Measurements from ENCODE around the gene STRBP.

The STRBP gene

GRCh38 chr9:123090956-123091355, 177.4 kb downstream of the STRBP start:
- no peak for DNase-seq

- DNase-seq = no peak
Observed at GRCh38 chr9:123090198-123090896, 178.0 kb downstream of the STRBP start.

- DNase-seq = no peak
Observed at GRCh38 chr9:123089790-123090189, 178.6 kb downstream of the STRBP start.

GRCh38 chr9:123089040-123089439, 179.3 kb downstream of the STRBP start:
- no peak for DNase-seq

GRCh38 chr9:123087359-123087888, 181.0 kb downstream of the STRBP start:
- DNase-seq = no peak

- no peak for DNase-seq
Observed at GRCh38 chr9:123085916-123086315, 182.5 kb downstream of the STRBP start.

- DNase-seq = no peak
Observed at GRCh38 chr9:123084256-123084655, 184.1 kb downstream of the STRBP start.

GRCh38 chr9:123083680-123084079, 184.7 kb downstream of the STRBP start:
- DNase-seq = no peak

- peak; percentile 28 for DNase-seq
Observed at GRCh38 chr9:123081824-123082223, 186.6 kb downstream of the STRBP start.

GRCh38 chr9:123080444-123080843, 187.9 kb downstream of the STRBP start:
- no peak for DNase-seq

- DNase-seq = no peak
Observed at GRCh38 chr9:123074628-123075027, 193.8 kb downstream of the STRBP start.

GRCh38 chr9:123073991-123074422, 194.4 kb downstream of the STRBP start:
- no peak for DNase-seq

GRCh38 chr9:123073441-123073840, 194.9 kb downstream of the STRBP start:
- DNase-seq = no peak

- no peak for DNase-seq
Observed at GRCh38 chr9:123072407-123072995, 195.9 kb downstream of the STRBP start.
